ENCODE measurements around the gene RNF41.

RNF41 gene

DNA sequence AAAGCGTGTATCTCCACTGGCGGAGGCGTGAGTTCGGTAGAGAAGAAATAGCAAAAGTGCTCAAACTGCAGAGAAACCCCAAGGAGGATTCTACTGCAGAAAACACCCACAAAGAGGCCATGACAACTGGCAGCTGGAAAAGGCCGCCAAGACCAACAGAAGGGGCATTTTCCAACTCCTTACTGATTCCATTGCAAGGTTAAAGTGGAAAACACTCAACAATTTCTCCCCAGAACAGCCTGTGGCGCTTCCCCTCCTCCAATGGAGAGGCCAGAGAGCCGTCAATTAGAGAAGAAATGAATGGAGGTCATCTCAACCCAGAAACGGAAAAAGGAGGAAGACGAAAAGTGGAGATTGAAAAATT is 37.1 kb upstream of the RNF41 start:
- H3K79me2 ChIP-seq (ENCODE audit: control insufficient read depth, insufficient read depth, low read length, unreplicated experiment) = peaks cover 38% of the 10 kb centered on the region
- H3K27ac ChIP-seq (ENCODE audit: low read depth, low read length) = peak overlapping the region; percentile 13
- H3K4me3 ChIP-seq (ENCODE audit: low read depth, low read length) = peak overlapping the region; percentile 90
- H2AFZ ChIP-seq (ENCODE audit: low read length, unreplicated experiment) = peak overlapping the region; percentile 78
- peaks cover 36% of the 10 kb centered on the region for H3K4me1 ChIP-seq (ENCODE audit: control insufficient read depth, insufficient read depth, low read length, unreplicated experiment)
- H3K27me3 ChIP-seq (ENCODE audit: insufficient read depth, low read length) = no peaks in the 10 kb centered on the region
- peaks cover 15% of the 10 kb centered on the region for H3K36me3 ChIP-seq (ENCODE audit: insufficient read depth, low read length)

DNA sequence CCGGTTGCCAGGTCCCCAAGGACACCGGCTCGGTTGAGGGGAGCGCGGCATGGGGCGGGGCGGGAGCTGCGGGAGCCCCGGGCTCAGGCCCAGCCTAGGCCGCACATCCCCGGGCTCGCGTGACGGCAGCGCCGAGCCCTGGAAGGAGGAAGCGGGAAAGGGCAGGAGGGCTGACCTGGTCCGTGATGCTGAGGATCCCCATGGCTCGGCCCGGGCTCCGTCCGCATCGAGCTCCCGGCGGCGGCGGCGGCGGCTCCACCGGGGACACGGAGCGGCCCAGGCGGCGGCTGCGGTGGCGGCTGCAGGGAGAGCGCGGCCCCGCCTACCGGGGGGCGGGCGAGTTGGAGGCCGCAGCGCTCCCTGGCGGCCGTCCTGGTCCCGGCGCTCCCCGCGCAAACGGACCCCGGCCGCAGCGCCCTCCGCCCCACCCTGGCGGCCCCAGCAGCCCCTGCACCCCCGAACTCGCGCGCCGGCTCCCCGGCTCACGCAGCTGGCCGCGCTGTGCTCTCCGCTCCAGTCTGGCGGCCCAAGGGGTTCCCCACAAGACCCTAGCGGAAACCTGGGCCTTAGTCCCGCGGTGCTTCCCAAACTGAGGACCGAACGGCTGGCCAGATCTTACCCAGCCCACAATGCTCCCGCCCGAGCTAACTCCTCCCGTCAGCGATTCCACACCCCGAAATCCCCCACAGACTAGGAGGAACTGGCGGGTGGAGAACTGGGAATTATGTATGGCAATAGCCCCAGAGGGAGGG is 36.5 kb upstream of the RNF41 start, which contains the start of gene ANKRD52:
Gene ANKRD52 (minus strand): TSS at position 317 of the 752 bp plus-strand sequence. CDS start 115 bp downstream, at position 202.
- H3K36me3 ChIP-seq (ENCODE audit: insufficient read depth, low read length) = peaks cover 21% of the 10 kb centered on the region
- peaks cover 36% of the 10 kb centered on the region for H3K4me1 ChIP-seq (ENCODE audit: control insufficient read depth, insufficient read depth, low read length, unreplicated experiment)
- H3K79me2 ChIP-seq (ENCODE audit: control insufficient read depth, insufficient read depth, low read length, unreplicated experiment) = peaks cover 44% of the 10 kb centered on the region
- H3K27ac ChIP-seq (ENCODE audit: low read depth, low read length) = peak within 1 kb of the TSS; percentile 40
- H2AFZ ChIP-seq (ENCODE audit: low read length, unreplicated experiment) = peak within 1 kb of the TSS; percentile 78
- H3K27me3 ChIP-seq (ENCODE audit: insufficient read depth, low read length) = no peaks in the 10 kb centered on the region
- peak within 1 kb of the TSS; percentile 90 for H3K4me3 ChIP-seq (ENCODE audit: low read depth, low read length)

DNA sequence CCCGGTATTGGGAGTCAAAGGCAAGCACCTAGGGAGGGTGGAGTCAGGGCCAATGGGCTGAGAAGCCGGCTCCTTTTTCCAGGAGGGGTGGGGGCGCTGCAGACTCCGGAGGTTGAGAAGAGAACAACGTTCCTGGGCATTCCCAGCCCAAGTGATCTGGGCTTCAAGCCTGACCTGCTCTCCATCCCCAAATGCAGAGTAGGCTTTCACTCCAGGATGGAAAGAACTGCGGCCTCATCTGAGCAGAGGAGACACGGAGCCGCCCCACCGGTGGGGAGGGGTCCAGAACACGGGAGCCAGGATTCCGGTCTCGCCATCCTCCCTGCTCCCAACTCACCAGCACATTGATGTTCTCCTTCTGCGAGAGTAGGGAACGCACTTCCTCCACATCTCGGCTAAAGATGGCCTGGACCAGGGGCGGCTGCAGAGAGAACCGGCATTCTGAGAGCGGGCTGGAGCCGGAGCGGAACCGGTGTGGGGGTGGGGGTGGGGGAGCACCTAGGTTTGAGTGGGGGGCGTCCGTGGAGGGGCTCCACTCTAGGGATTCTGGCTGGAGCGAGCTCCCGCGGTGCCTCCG is 35.9 kb upstream of the RNF41 start:
- H3K27me3 ChIP-seq (ENCODE audit: insufficient read depth, low read length) = no peaks in the 10 kb centered on the region
- peaks cover 50% of the 10 kb centered on the region for H3K79me2 ChIP-seq (ENCODE audit: control insufficient read depth, insufficient read depth, low read length, unreplicated experiment)
- H3K27ac ChIP-seq (ENCODE audit: low read depth, low read length) = peak overlapping the region; percentile 40
- H2AFZ ChIP-seq (ENCODE audit: low read length, unreplicated experiment) = peak overlapping the region; percentile 78
- H3K4me3 ChIP-seq (ENCODE audit: low read depth, low read length) = peak overlapping the region; percentile 90
- peaks cover 26% of the 10 kb centered on the region for H3K36me3 ChIP-seq (ENCODE audit: insufficient read depth, low read length)
- peaks cover 36% of the 10 kb centered on the region for H3K4me1 ChIP-seq (ENCODE audit: control insufficient read depth, insufficient read depth, low read length, unreplicated experiment)

DNA sequence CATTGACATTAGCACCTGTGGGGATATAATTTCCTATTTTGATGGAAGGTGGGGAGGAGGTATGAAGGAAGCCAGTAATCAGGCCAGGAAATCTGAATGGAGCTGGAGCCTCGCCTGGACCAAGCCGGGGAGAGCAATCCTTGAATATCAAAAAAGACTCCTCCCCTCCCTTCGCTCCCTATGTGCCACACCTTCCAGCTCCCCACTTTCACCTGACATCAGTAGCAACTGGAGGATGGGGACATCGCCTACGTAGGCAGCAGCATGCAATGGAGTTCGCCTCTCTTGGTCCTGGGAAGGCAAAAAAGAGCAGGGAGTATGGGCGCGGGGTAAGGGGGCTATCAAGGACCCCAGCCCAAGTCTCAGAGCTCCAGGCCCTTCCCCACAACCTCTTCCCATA is 35.3 kb upstream of the RNF41 start:
- H3K4me3 ChIP-seq (ENCODE audit: low read depth, low read length) = peak overlapping the region; percentile 90
- peaks cover 31% of the 10 kb centered on the region for H3K36me3 ChIP-seq (ENCODE audit: insufficient read depth, low read length)
- no peak overlapping the region for H2AFZ ChIP-seq (ENCODE audit: low read length, unreplicated experiment)
- H3K27me3 ChIP-seq (ENCODE audit: insufficient read depth, low read length) = no peaks in the 10 kb centered on the region
- peaks cover 50% of the 10 kb centered on the region for H3K79me2 ChIP-seq (ENCODE audit: control insufficient read depth, insufficient read depth, low read length, unreplicated experiment)
- peaks cover 34% of the 10 kb centered on the region for H3K4me1 ChIP-seq (ENCODE audit: control insufficient read depth, insufficient read depth, low read length, unreplicated experiment)
- peak overlapping the region; percentile 40 for H3K27ac ChIP-seq (ENCODE audit: low read depth, low read length)

DNA sequence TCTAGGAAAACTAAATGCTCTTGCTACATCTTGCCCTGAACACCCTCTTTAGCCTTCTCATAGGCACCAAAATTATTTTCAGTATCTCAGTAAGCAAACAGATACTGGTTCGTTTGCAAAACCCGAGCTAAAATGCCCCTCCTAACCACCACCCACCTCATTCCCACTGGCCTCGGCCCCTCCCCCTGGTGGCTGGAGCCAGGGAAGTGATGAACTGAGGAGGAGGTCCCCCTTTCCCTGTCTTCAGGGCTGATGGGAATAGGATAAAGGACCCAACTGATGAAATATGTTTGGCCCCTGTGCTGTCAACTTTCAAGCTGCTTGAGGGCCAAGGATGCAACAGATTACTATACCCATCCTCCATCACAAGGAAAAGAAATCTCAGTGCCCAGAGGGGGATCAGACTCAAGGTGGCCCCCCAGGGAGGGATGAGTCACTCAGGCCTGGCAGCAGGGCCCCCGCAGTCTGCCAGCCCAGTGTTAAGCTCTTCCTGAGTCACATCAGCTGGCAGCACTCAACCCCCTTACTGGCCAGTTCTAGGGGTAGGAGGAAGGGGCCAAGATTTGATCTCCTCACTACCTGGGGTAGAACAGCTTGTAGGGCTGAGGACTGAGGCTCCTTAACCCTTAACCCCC is 34.7 kb upstream of the RNF41 start:
- peaks cover 50% of the 10 kb centered on the region for H3K79me2 ChIP-seq (ENCODE audit: control insufficient read depth, insufficient read depth, low read length, unreplicated experiment)
- H3K27me3 ChIP-seq (ENCODE audit: insufficient read depth, low read length) = no peaks in the 10 kb centered on the region
- H2AFZ ChIP-seq (ENCODE audit: low read length, unreplicated experiment) = no peak overlapping the region
- H3K27ac ChIP-seq (ENCODE audit: low read depth, low read length) = peak overlapping the region; percentile 40
- peaks cover 28% of the 10 kb centered on the region for H3K4me1 ChIP-seq (ENCODE audit: control insufficient read depth, insufficient read depth, low read length, unreplicated experiment)
- H3K36me3 ChIP-seq (ENCODE audit: insufficient read depth, low read length) = peaks cover 36% of the 10 kb centered on the region
- H3K4me3 ChIP-seq (ENCODE audit: low read depth, low read length) = peak overlapping the region; percentile 90

DNA sequence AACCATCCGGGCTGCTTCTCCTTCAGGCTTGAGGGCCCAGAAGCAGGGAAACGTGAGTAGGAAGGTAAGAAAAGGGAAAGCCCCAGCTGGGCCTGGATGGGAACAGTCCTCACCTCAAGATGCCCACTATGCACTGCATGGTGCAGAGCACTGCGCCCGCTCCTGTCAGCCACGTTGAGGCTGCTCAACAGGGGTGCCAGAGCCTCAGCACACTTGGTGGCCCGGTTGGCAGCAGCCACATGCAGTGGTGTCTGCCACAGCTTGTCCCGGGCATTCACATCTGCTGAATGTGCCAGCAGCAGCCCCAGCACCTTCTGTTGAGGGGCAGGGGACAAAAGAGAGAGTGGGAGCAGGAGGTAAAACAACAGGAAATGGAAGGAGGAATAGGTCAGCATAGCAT is 33.9 kb upstream of the RNF41 start:
- peaks cover 50% of the 10 kb centered on the region for H3K79me2 ChIP-seq (ENCODE audit: control insufficient read depth, insufficient read depth, low read length, unreplicated experiment)
- H2AFZ ChIP-seq (ENCODE audit: low read length, unreplicated experiment) = no peak overlapping the region
- H3K4me3 ChIP-seq (ENCODE audit: low read depth, low read length) = peak overlapping the region; percentile 90; the same call in 1 of the 2 replicates
- peaks cover 22% of the 10 kb centered on the region for H3K4me1 ChIP-seq (ENCODE audit: control insufficient read depth, insufficient read depth, low read length, unreplicated experiment)
- H3K27me3 ChIP-seq (ENCODE audit: insufficient read depth, low read length) = no peaks in the 10 kb centered on the region
- H3K27ac ChIP-seq (ENCODE audit: low read depth, low read length) = no peak overlapping the region
- H3K36me3 ChIP-seq (ENCODE audit: insufficient read depth, low read length) = peaks cover 36% of the 10 kb centered on the region

DNA sequence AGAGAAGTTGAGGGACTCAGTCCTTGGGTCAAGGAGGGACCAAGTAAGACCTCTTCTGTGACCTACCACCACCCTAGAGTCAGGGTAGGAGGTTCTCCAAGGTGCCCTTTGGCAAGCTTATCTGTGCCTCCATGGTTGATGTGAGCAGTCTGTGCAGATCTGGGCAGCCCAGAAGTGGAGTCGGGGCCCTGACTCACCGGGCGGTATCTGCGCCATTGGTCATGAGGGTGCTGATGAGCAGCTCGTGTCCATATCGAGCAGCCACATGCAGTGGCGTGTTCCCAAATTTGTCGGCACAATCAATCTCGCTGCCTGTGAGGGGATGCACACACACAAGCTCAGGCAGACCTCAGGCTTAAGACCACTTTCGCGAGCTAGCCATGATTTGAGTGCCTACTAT is 31.4 kb upstream of the RNF41 start:
- Histone ChIP-seq H3K27me3 (ENCODE audit: insufficient read depth, low read length) (no peaks in the 10 kb centered on the region), H2AFZ (ENCODE audit: low read length, unreplicated experiment) (no peak overlapping the region), H3K27ac (ENCODE audit: low read depth, low read length) (no peak overlapping the region), H3K79me2 (ENCODE audit: control insufficient read depth, insufficient read depth, low read length, unreplicated experiment) (peaks cover 53% of the 10 kb centered on the region), H3K4me1 (ENCODE audit: control insufficient read depth, insufficient read depth, low read length, unreplicated experiment) (peaks cover 18% of the 10 kb centered on the region), H3K4me3 (ENCODE audit: low read depth, low read length) (no peak overlapping the region), H3K36me3 (ENCODE audit: insufficient read depth, low read length) (peaks cover 42% of the 10 kb centered on the region)

DNA sequence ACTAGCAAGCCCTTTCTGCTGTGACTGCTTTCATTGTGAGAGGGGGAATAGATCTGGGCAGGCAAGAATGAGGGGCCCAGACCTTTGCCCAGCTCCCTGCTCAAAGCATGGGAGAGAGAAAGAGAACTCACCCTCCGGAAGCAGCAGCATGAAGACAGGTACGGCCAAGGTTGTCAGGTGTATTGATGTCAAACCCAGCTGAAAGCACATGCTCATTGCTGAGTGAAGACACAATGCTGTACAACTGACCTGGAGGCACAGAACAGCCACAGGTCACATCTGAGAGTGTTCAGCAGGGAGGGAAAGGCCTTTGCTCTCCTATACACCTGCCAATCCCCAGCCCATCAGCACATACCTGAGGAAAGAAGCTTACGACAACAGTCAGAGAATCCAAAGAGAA is 30.9 kb upstream of the RNF41 start:
- Histone ChIP-seq H3K27me3 (ENCODE audit: insufficient read depth, low read length) (no peaks in the 10 kb centered on the region), H3K79me2 (ENCODE audit: control insufficient read depth, insufficient read depth, low read length, unreplicated experiment) (peaks cover 48% of the 10 kb centered on the region), H2AFZ (ENCODE audit: low read length, unreplicated experiment) (no peak overlapping the region), H3K4me3 (ENCODE audit: low read depth, low read length) (no peak overlapping the region), H3K4me1 (ENCODE audit: control insufficient read depth, insufficient read depth, low read length, unreplicated experiment) (peaks cover 18% of the 10 kb centered on the region), H3K36me3 (ENCODE audit: insufficient read depth, low read length) (peaks cover 42% of the 10 kb centered on the region), H3K27ac (ENCODE audit: low read depth, low read length) (no peak overlapping the region)

DNA sequence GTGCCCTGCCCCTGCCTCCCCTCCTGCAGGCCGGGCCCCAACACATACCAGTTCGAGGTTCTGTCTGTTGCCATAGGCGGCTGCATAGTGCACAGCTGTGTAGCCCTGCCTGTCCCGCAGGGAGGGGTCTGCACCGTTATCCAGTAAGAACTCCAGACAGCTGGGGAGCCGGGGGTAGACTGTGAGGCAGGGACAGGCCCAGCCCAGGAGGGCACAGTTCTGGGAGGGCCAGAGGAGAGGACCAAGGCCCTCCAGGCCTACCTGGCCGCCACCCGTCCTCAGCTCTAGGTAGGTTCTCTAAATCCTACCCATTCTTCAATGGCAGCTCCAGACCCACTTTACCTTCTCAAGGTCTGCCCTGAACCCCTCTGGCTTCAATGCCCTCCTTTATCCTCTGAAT is 27.0 kb upstream of the RNF41 start:
- no peak overlapping the region for H3K4me3 ChIP-seq (ENCODE audit: low read depth, low read length)
- H2AFZ ChIP-seq (ENCODE audit: low read length, unreplicated experiment) = no peak overlapping the region
- peaks cover 16% of the 10 kb centered on the region for H3K4me1 ChIP-seq (ENCODE audit: control insufficient read depth, insufficient read depth, low read length, unreplicated experiment)
- H3K36me3 ChIP-seq (ENCODE audit: insufficient read depth, low read length) = peaks cover 32% of the 10 kb centered on the region
- no peaks in the 10 kb centered on the region for H3K27me3 ChIP-seq (ENCODE audit: insufficient read depth, low read length)
- H3K27ac ChIP-seq (ENCODE audit: low read depth, low read length) = no peak overlapping the region
- H3K79me2 ChIP-seq (ENCODE audit: control insufficient read depth, insufficient read depth, low read length, unreplicated experiment) = peaks cover 14% of the 10 kb centered on the region

DNA sequence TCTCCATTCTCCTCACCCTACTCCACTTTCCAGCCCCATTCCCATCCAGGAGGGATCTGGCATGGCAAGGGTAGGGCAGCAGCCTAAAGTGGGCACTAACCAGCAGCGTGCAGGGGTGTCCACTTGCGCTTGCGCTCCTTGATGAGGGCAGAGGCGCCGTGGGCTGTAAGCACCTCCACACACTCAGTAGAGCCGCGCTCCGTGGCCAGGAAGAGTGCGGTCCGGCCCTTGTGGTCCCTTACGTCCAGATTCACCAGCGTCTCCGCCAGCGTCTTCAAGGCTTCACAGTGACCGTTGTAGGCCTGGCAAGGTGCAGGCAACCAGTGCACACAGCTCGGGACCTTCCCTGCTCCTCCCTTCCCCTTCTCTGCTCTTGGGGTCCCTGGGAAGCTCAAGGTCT is 26.2 kb upstream of the RNF41 start:
- Histone ChIP-seq H3K4me1 (ENCODE audit: control insufficient read depth, insufficient read depth, low read length, unreplicated experiment) (peaks cover 24% of the 10 kb centered on the region), H3K79me2 (ENCODE audit: control insufficient read depth, insufficient read depth, low read length, unreplicated experiment) (peaks cover 7% of the 10 kb centered on the region), H3K36me3 (ENCODE audit: insufficient read depth, low read length) (peaks cover 24% of the 10 kb centered on the region), H2AFZ (ENCODE audit: low read length, unreplicated experiment) (no peak overlapping the region), H3K4me3 (ENCODE audit: low read depth, low read length) (no peak overlapping the region), H3K27me3 (ENCODE audit: insufficient read depth, low read length) (no peaks in the 10 kb centered on the region), H3K27ac (ENCODE audit: low read depth, low read length) (no peak overlapping the region)
